Mammary epithelial cell (primary cell): Measurements from ENCODE around the gene FUT3.

Experiments
- CTCF ChIP-seq, 2 donors: IDR thresholded peaks in 1 of 2; conservative IDR thresholded peaks in 1 of 2; 2 replicates each; pipeline ENCODE4 v1.5.1; 2011 to 2012; ENCODE audit warnings: inconsistent platforms in 2 of 2, low read length in 2 of 2, mild to moderate bottlenecking in 2 of 2, control low read depth in 1 of 2, low read depth in 1 of 2; ENCODE audit not compliant: insufficient read depth in 1 of 2; ENCODE audit errors: extremely low read depth in 1 of 2
- EZH2 ChIP-seq: IDR thresholded peaks from 2 replicates; pipeline ENCODE4 v1.6.1; 2012; ENCODE audit warnings: low read length, inconsistent platforms, borderline replicate concordance

DNA sequence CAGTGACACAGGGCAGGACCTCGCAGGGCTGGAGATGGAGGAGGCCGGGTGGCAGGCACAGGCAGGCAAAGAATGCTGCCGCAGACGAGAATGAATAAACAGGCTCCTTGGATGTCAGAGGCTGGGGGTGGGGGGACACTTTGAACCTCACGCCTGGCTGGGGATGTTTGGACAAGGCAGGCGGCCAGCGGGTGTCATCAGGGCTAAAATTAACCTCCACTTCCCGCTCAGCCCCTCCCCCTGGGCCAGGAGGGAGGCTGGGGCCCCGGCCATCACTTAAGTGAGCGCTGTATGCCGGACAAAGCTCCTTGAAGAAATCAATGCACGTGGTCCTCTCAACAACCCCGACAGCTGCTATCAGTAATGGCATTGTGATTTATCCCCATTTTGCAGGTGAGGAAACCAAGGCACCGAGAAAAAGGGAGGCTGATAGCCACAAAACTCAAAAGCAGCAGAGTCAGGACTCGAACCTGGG is 29.4 kb upstream of the FUT3 start:
- TF ChIP-seq CTCF (conservative IDR thresholded peaks at IDR 0.05 in 1 of 2, IDR thresholded peaks at IDR 0.05 in 1 of 2; ENCODE audit: extremely low read depth in 1 of 2, insufficient read depth in 1 of 2, low read depth in 1 of 2, low read length in 2 of 2) (no peak), EZH2 (no peak)
